ENCODE results near the gene LIMK2. TPM values are rescaled to one million over a fixed set of nuclear protein-coding genes. Genes with fewer than 3 reads are reported as not detected.

LIMK2 gene
- total RNA-seq, 2 donors from 2014 or later = 20.7 to 25.3 TPM

GRCh38 chr22:31288496-31289240, 76.6 kb downstream of the LIMK2 start:
- no peaks in the 10 kb centered on the region for H3K27me3 Mint-ChIP-seq
- peaks cover 11% of the 10 kb centered on the region for H3K36me3 Mint-ChIP-seq (ENCODE audit: low read depth)
- H3K27ac Mint-ChIP-seq = peak overlapping the region; percentile 100
- H3K9me3 ChIP-seq (ENCODE audit: control insufficient read depth, low read length, poor library complexity, severe bottlenecking) = no peaks in the 10 kb centered on the region
- H3K4me1 Mint-ChIP-seq = peaks cover 56% of the 10 kb centered on the region
- DNase-seq (no peak), ATAC-seq (no peak)
- H3K4me3 Mint-ChIP-seq = peak overlapping the region; percentile 99

- Mint-ChIP-seq H3K27me3 (no peaks in the 10 kb centered on the region), H3K36me3 (ENCODE audit: low read depth) (peaks cover 11% of the 10 kb centered on the region), H3K4me1 (peaks cover 55% of the 10 kb centered on the region), H3K4me3 (peak overlapping the region; percentile 99), H3K27ac (peak overlapping the region; percentile 100)
- DNase-seq (no peak), ATAC-seq (no peak)
- H3K9me3 ChIP-seq (ENCODE audit: control insufficient read depth, low read length, poor library complexity, severe bottlenecking) = no peaks in the 10 kb centered on the region
These were observed 77.2 kb downstream of the LIMK2 start for GRCh38 chr22:31289344-31289743.

- Mint-ChIP-seq H3K4me3 (peak overlapping the region; percentile 99), H3K4me1 (peaks cover 49% of the 10 kb centered on the region), H3K36me3 (ENCODE audit: low read depth) (peaks cover 9% of the 10 kb centered on the region), H3K27me3 (no peaks in the 10 kb centered on the region), H3K27ac (peak overlapping the region; percentile 100)
- no peaks in the 10 kb centered on the region for H3K9me3 ChIP-seq (ENCODE audit: control insufficient read depth, low read length, poor library complexity, severe bottlenecking)
- ATAC-seq (peak; percentile 79), DNase-seq (peak; percentile 93 to 95 (median 94))
These were observed 78.7 kb downstream of the LIMK2 start for GRCh38 chr22:31290494-31291471.

- Mint-ChIP-seq H3K4me1 (peaks cover 51% of the 10 kb centered on the region), H3K27me3 (no peaks in the 10 kb centered on the region), H3K27ac (peak overlapping the region; percentile 100), H3K4me3 (peak overlapping the region; percentile 99), H3K36me3 (ENCODE audit: low read depth) (peaks cover 9% of the 10 kb centered on the region)
- DNase-seq (no peak), ATAC-seq (no peak)
- H3K9me3 ChIP-seq (ENCODE audit: control insufficient read depth, low read length, poor library complexity, severe bottlenecking) = no peaks in the 10 kb centered on the region
These were observed 79.6 kb downstream of the LIMK2 start for GRCh38 chr22:31291481-31292235.

GRCh38 chr22:31292236-31292989, 80.3 kb downstream of the LIMK2 start, which contains the start of gene PIK3IP1:
Gene PIK3IP1 (minus strand): TSS chr22:31292488. CDS start chr22:31292344, 144 bp downstream.
- Mint-ChIP-seq H3K36me3 (ENCODE audit: low read depth) (peaks cover 9% of the 10 kb centered on the region), H3K4me3 (peak within 1 kb of the TSS; percentile 99), H3K27ac (peak within 1 kb of the TSS; percentile 100), H3K4me1 (peaks cover 54% of the 10 kb centered on the region), H3K27me3 (no peaks in the 10 kb centered on the region)
- H3K9me3 ChIP-seq (ENCODE audit: control insufficient read depth, low read length, poor library complexity, severe bottlenecking) = no peaks in the 10 kb centered on the region
- peak; percentile 58 for ATAC-seq
- DNase-seq = peak; percentile 61 to 81 (median 72)

GRCh38 chr22:31295360-31295759, 83.3 kb downstream of the LIMK2 start:
- no peak for ATAC-seq

GRCh38 chr22:31295831-31296657, 83.9 kb downstream of the LIMK2 start:
- no peaks in the 10 kb centered on the region for H3K9me3 ChIP-seq (ENCODE audit: control insufficient read depth, low read length, poor library complexity, severe bottlenecking)
- Mint-ChIP-seq H3K27me3 (no peaks in the 10 kb centered on the region), H3K36me3 (ENCODE audit: low read depth) (peaks cover 5% of the 10 kb centered on the region), H3K4me1 (peaks cover 46% of the 10 kb centered on the region), H3K4me3 (peak overlapping the region; percentile 67), H3K27ac (peak overlapping the region; percentile 47)
- ATAC-seq (no peak), DNase-seq (no peak)

More at GRCh38 chr22:31295360-31295759, 83.3 kb downstream of the LIMK2 start:
- H3K4me3 Mint-ChIP-seq = peak overlapping the region; percentile 67
- H3K36me3 Mint-ChIP-seq (ENCODE audit: low read depth) = peaks cover 8% of the 10 kb centered on the region
- H3K9me3 ChIP-seq (ENCODE audit: control insufficient read depth, low read length, poor library complexity, severe bottlenecking) = no peaks in the 10 kb centered on the region
- no peaks in the 10 kb centered on the region for H3K27me3 Mint-ChIP-seq
- H3K4me1 Mint-ChIP-seq = peaks cover 43% of the 10 kb centered on the region
- no peak for DNase-seq
- H3K27ac Mint-ChIP-seq = peak overlapping the region; percentile 47

GRCh38 chr22:31300896-31301295, 88.8 kb downstream of the LIMK2 start:
- peaks cover 40% of the 10 kb centered on the region for H3K4me1 Mint-ChIP-seq
- ATAC-seq = no peak
- no peak for DNase-seq
- peak overlapping the region; percentile 78 for H3K27ac Mint-ChIP-seq
- H3K4me3 Mint-ChIP-seq = no peak overlapping the region
- H3K27me3 Mint-ChIP-seq = no peaks in the 10 kb centered on the region
- peaks cover 7% of the 10 kb centered on the region for H3K36me3 Mint-ChIP-seq (ENCODE audit: low read depth)
- no peaks in the 10 kb centered on the region for H3K9me3 ChIP-seq (ENCODE audit: control insufficient read depth, low read length, poor library complexity, severe bottlenecking)

GRCh38 chr22:31302006-31302405, 89.9 kb downstream of the LIMK2 start:
- peaks cover 34% of the 10 kb centered on the region for H3K4me1 Mint-ChIP-seq
- DNase-seq = no peak
- peaks cover 9% of the 10 kb centered on the region for H3K36me3 Mint-ChIP-seq (ENCODE audit: low read depth)
- H3K27me3 Mint-ChIP-seq = no peaks in the 10 kb centered on the region
- no peak for ATAC-seq
- no peak overlapping the region for H3K4me3 Mint-ChIP-seq
- no peaks in the 10 kb centered on the region for H3K9me3 ChIP-seq (ENCODE audit: control insufficient read depth, low read length, poor library complexity, severe bottlenecking)
- H3K27ac Mint-ChIP-seq = no peak overlapping the region

- H3K9me3 ChIP-seq (ENCODE audit: control insufficient read depth, low read length, poor library complexity, severe bottlenecking) = no peaks in the 10 kb centered on the region
- no peaks in the 10 kb centered on the region for H3K27me3 Mint-ChIP-seq
- H3K4me3 Mint-ChIP-seq = peak overlapping the region; percentile 33
- ATAC-seq (no peak), DNase-seq (no peak)
- peaks cover 9% of the 10 kb centered on the region for H3K36me3 Mint-ChIP-seq (ENCODE audit: low read depth)
- H3K4me1 Mint-ChIP-seq = peaks cover 32% of the 10 kb centered on the region
- no peak overlapping the region for H3K27ac Mint-ChIP-seq
These were observed 90.4 kb downstream of the LIMK2 start for GRCh38 chr22:31302537-31302936.

- H3K4me1 Mint-ChIP-seq = peaks cover 32% of the 10 kb centered on the region
These were observed 93.1 kb downstream of the LIMK2 start for GRCh38 chr22:31305194-31305593.

More at GRCh38 chr22:31305194-31305593, 93.1 kb downstream of the LIMK2 start:
- Mint-ChIP-seq H3K27ac (no peak overlapping the region), H3K4me3 (peak overlapping the region; percentile 56), H3K27me3 (no peaks in the 10 kb centered on the region), H3K36me3 (ENCODE audit: low read depth) (peaks cover 5% of the 10 kb centered on the region)
- no peaks in the 10 kb centered on the region for H3K9me3 ChIP-seq (ENCODE audit: control insufficient read depth, low read length, poor library complexity, severe bottlenecking)
- ATAC-seq = no peak
- no peak for DNase-seq
